ENCODE measurements around the gene NAGPA. TPM values are rescaled to one million over a fixed set of nuclear protein-coding genes. Genes with fewer than 3 reads are reported as not detected.

Gene NAGPA
- total RNA-seq, 1 donor from 2014 or later: 17.4 TPM

DNA sequence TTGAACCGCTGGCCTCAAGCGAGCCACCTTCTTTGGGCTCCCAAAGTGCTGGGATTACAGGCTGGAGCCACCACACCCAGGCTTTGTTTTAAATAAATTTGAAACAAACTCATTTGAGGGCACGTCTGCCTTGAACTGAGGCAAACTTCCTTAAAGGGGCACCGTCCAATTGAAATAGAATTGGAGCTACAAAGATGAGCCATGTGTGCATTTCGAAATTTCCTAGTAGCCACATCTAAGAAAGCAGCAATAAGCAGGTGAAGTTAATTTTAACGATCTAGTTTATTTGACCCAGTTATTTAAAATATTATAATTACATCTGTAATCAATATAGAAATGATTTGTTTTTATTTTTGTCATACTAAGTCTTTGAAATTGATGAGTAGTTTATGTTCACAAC is 32.8 kb upstream of the NAGPA start:
- Mint-ChIP-seq H3K4me1 (ENCODE audit: low read depth, unreplicated experiment) (no peaks in the 10 kb centered on the region), H3K36me3 (ENCODE audit: low read depth, unreplicated experiment) (no peaks in the 10 kb centered on the region), H3K27ac (ENCODE audit: unreplicated experiment) (no peak overlapping the region), H3K4me3 (ENCODE audit: unreplicated experiment) (no peak overlapping the region), H3K27me3 (ENCODE audit: low read depth, unreplicated experiment) (peaks cover 20% of the 10 kb centered on the region), H3K9me3 (ENCODE audit: unreplicated experiment) (no peaks in the 10 kb centered on the region)
- Histone ChIP-seq H4K20me1 (ENCODE audit: insufficient read depth, low read length) (no peaks in the 10 kb centered on the region), H3K9me3 (ENCODE audit: insufficient read depth, low read depth, low read length) (no peaks in the 10 kb centered on the region), H3K4me3 (ENCODE audit: insufficient read depth, low read depth, low read length) (no peak overlapping the region), H3K27ac (ENCODE audit: low read depth, low read length) (no peak overlapping the region), H3K4me2 (ENCODE audit: low read length) (no peak overlapping the region), H3K27me3 (ENCODE audit: insufficient read depth, low read length) (peaks cover 29% of the 10 kb centered on the region), H3K79me2 (ENCODE audit: insufficient read depth, low read length) (no peaks in the 10 kb centered on the region), H3K9ac (ENCODE audit: low read length) (no peak overlapping the region), H3K4me1 (ENCODE audit: insufficient read depth, low read length) (no peaks in the 10 kb centered on the region), H3K36me3 (ENCODE audit: insufficient read depth, low read length) (no peaks in the 10 kb centered on the region), H2AFZ (ENCODE audit: low read depth, low read length) (no peak overlapping the region)
- FAIRE-seq (no peak), DNase-seq (ENCODE audit: low read depth) (no peak)
- TF ChIP-seq, protein P1, sequence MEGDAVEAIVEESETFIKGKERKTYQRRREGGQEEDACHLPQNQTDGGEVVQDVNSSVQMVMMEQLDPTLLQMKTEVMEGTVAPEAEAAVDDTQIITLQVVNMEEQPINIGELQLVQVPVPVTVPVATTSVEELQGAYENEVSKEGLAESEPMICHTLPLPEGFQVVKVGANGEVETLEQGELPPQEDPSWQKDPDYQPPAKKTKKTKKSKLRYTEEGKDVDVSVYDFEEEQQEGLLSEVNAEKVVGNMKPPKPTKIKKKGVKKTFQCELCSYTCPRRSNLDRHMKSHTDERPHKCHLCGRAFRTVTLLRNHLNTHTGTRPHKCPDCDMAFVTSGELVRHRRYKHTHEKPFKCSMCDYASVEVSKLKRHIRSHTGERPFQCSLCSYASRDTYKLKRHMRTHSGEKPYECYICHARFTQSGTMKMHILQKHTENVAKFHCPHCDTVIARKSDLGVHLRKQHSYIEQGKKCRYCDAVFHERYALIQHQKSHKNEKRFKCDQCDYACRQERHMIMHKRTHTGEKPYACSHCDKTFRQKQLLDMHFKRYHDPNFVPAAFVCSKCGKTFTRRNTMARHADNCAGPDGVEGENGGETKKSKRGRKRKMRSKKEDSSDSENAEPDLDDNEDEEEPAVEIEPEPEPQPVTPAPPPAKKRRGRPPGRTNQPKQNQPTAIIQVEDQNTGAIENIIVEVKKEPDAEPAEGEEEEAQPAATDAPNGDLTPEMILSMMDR (IDR thresholded peaks at IDR 0.05; ENCODE audit: insufficient read depth, low read depth, low read length): no peak
- TF ChIP-seq EZH2 (IDR thresholded peaks at IDR 0.05; ENCODE audit: insufficient read depth, low read length): no peak

DNA sequence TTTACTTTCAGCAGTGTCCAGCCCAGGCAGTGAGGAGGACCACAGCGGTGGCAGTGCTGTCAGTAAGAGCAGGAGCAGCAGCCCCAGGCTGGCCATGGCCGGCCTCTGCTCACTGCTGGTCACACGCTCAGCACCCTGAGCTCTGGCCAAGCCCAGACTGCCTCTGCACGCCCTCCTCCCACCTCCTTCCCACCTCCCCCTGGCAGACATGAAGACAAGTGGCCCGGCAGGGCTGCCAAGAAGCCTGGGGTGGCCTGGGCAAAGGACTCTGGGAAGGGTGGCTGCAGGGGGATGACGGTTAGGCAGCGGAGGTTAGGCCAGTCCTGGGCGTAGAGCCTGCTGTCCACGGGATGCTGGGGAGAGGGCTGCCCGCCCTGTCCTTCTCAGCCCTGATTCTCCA is 32.1 kb upstream of the NAGPA start, which contains the start of gene C16orf89:
Gene C16orf89 (minus strand): TSS at position 144 of the 400 bp plus-strand sequence. CDS start 48 bp downstream, at position 96.
- no peak for DNase-seq (ENCODE audit: low read depth)
- H2AFZ ChIP-seq (ENCODE audit: low read depth, low read length): no peak within 1 kb of the TSS

DNA sequence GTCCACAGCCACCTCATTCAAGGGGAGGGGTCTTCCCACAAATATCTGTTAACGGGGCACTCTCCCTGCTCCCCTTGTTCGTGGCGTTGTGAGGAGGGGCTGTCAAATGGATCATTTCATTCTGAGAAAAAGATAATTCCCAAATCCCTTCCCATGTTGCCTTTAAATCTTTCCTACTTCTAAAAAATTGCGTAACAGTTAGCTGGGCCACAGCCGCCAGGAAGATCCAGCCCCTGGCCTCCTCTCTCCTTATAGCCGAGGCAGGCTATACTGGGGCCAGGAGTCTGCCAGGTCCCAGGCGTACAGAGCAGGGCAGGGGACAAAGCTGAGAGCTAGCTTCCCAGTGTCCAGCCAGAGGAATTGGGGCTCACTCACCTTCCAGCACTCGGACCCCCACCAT is 31.6 kb upstream of the NAGPA start:
- no peak overlapping the region for H3K27ac ChIP-seq (ENCODE audit: low read depth, low read length)
- H3K9me3 ChIP-seq (ENCODE audit: insufficient read depth, low read depth, low read length): no peaks in the 10 kb centered on the region
- no peak overlapping the region for H3K9ac ChIP-seq (ENCODE audit: low read length)
- no peaks in the 10 kb centered on the region for H3K9me3 Mint-ChIP-seq (ENCODE audit: unreplicated experiment)
- no peak for TF ChIP-seq EZH2 (IDR thresholded peaks at IDR 0.05; ENCODE audit: insufficient read depth, low read length)
- TF ChIP-seq, protein P1 (IDR thresholded peaks at IDR 0.05; ENCODE audit: insufficient read depth, low read depth, low read length): no peak
- no peaks in the 10 kb centered on the region for H3K4me1 ChIP-seq (ENCODE audit: insufficient read depth, low read length)
- no peak overlapping the region for H3K27ac Mint-ChIP-seq (ENCODE audit: unreplicated experiment)
- DNase-seq (ENCODE audit: low read depth) (no peak), FAIRE-seq (no peak)
- H4K20me1 ChIP-seq (ENCODE audit: insufficient read depth, low read length): no peaks in the 10 kb centered on the region
- H3K4me1 Mint-ChIP-seq (ENCODE audit: low read depth, unreplicated experiment): no peaks in the 10 kb centered on the region
- peaks cover 29% of the 10 kb centered on the region for H3K27me3 ChIP-seq (ENCODE audit: insufficient read depth, low read length)
- no peak overlapping the region for H3K4me3 ChIP-seq (ENCODE audit: insufficient read depth, low read depth, low read length)
- H3K79me2 ChIP-seq (ENCODE audit: insufficient read depth, low read length): no peaks in the 10 kb centered on the region
- no peak overlapping the region for H3K4me3 Mint-ChIP-seq (ENCODE audit: unreplicated experiment)
- no peaks in the 10 kb centered on the region for H3K36me3 Mint-ChIP-seq (ENCODE audit: low read depth, unreplicated experiment)
- H3K4me2 ChIP-seq (ENCODE audit: low read length): no peak overlapping the region
- no peaks in the 10 kb centered on the region for H3K36me3 ChIP-seq (ENCODE audit: insufficient read depth, low read length)
- H2AFZ ChIP-seq (ENCODE audit: low read depth, low read length): no peak overlapping the region
- H3K27me3 Mint-ChIP-seq (ENCODE audit: low read depth, unreplicated experiment): peaks cover 21% of the 10 kb centered on the region

More for the DNA sequence above, 32.1 kb upstream of the NAGPA start, which contains the start of gene C16orf89:
- Histone ChIP-seq H3K4me2 (ENCODE audit: low read length) (no peak within 1 kb of the TSS), H3K4me1 (ENCODE audit: insufficient read depth, low read length) (no peaks in the 10 kb centered on the region), H3K9me3 (ENCODE audit: insufficient read depth, low read depth, low read length) (no peaks in the 10 kb centered on the region), H3K4me3 (ENCODE audit: insufficient read depth, low read depth, low read length) (no peak within 1 kb of the TSS), H3K9ac (ENCODE audit: low read length) (no peak within 1 kb of the TSS), H3K79me2 (ENCODE audit: insufficient read depth, low read length) (no peaks in the 10 kb centered on the region), H4K20me1 (ENCODE audit: insufficient read depth, low read length) (no peaks in the 10 kb centered on the region), H3K27me3 (ENCODE audit: insufficient read depth, low read length) (peaks cover 29% of the 10 kb centered on the region), H3K27ac (ENCODE audit: low read depth, low read length) (no peak within 1 kb of the TSS), H3K36me3 (ENCODE audit: insufficient read depth, low read length) (no peaks in the 10 kb centered on the region)
- no peaks in the 10 kb centered on the region for H3K36me3 Mint-ChIP-seq (ENCODE audit: low read depth, unreplicated experiment)
- FAIRE-seq: no peak
- no peaks in the 10 kb centered on the region for H3K9me3 Mint-ChIP-seq (ENCODE audit: unreplicated experiment)
- no peaks in the 10 kb centered on the region for H3K4me1 Mint-ChIP-seq (ENCODE audit: low read depth, unreplicated experiment)
- H3K27me3 Mint-ChIP-seq (ENCODE audit: low read depth, unreplicated experiment): peaks cover 21% of the 10 kb centered on the region
- no peak within 1 kb of the TSS for H3K4me3 Mint-ChIP-seq (ENCODE audit: unreplicated experiment)
- TF ChIP-seq EZH2 (IDR thresholded peaks at IDR 0.05; ENCODE audit: insufficient read depth, low read length): no peak
- TF ChIP-seq, protein P1 (IDR thresholded peaks at IDR 0.05; ENCODE audit: insufficient read depth, low read depth, low read length): no peak
- H3K27ac Mint-ChIP-seq (ENCODE audit: unreplicated experiment): no peak within 1 kb of the TSS
